GM12801 (cell line): ENCODE results near the gene GRM8.

Experiments
- CTCF ChIP-seq: IDR thresholded peaks from one replicate; pipeline ENCODE4 v1.5.1; 2011; ENCODE audit warnings: control low read depth; ENCODE audit not compliant: insufficient read length; ENCODE audit errors: extremely low read depth

Gene GRM8

GRCh38 chr7:127162366-127162765 is 90.4 kb downstream of the GRM8 start:
- no peak for TF ChIP-seq CTCF

GRCh38 chr7:127158659-127159058 is 94.1 kb downstream of the GRM8 start:
- no peak for TF ChIP-seq CTCF

GRCh38 chr7:127154958-127155357 is 97.8 kb downstream of the GRM8 start:
- TF ChIP-seq CTCF, result no peak

GRCh38 chr7:127154101-127154500 is 98.6 kb downstream of the GRM8 start:
- no peak for TF ChIP-seq CTCF

- no peak for TF ChIP-seq CTCF
These were observed 99.4 kb downstream of the GRM8 start for GRCh38 chr7:127153315-127153714.

GRCh38 chr7:127152423-127152822 is 100.3 kb downstream of the GRM8 start:
- TF ChIP-seq CTCF, result no peak

GRCh38 chr7:127151379-127151778 is 101.4 kb downstream of the GRM8 start:
- no peak for TF ChIP-seq CTCF

GRCh38 chr7:127150543-127150942 is 102.2 kb downstream of the GRM8 start:
- no peak for TF ChIP-seq CTCF
